CD4-positive, alpha-beta T cell treated with Interferon gamma for 1 hour (primary cell): ENCODE data around the gene LAPTM4A.

Source experiments
- DNase-seq: peaks from one replicate; pipeline ENCODE4 v3.0.0-alpha.2; 2020

The LAPTM4A gene

DNA sequence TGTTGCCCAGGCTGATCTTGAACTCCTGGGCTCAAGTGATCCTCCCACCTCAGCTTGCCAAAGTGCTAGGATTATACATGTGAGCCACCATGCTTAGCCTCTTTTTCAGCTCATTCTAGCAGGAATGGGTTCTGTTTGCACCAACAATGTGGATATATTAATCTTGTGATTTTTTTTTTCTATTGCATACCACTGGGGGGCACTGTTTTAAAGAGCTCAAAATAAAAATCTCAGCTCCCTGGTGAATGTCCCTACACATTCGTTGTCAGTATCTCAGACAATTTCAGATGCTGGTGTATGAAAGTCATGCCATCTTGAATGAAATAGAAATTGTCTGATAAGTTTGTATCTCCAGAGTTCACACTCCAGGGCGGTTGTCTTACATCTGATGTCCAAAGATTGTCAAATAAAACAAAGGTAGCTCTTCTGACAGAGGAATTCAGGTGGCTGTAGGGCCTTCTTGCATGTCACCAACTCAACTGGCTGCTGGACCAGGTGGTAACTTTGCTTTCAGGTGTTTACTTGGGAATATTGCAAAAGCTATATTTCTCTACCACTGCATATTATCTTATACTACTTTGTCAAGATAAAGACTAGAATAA, 35.8 kb downstream of the LAPTM4A start:
- DNase-seq = no peak

DNA sequence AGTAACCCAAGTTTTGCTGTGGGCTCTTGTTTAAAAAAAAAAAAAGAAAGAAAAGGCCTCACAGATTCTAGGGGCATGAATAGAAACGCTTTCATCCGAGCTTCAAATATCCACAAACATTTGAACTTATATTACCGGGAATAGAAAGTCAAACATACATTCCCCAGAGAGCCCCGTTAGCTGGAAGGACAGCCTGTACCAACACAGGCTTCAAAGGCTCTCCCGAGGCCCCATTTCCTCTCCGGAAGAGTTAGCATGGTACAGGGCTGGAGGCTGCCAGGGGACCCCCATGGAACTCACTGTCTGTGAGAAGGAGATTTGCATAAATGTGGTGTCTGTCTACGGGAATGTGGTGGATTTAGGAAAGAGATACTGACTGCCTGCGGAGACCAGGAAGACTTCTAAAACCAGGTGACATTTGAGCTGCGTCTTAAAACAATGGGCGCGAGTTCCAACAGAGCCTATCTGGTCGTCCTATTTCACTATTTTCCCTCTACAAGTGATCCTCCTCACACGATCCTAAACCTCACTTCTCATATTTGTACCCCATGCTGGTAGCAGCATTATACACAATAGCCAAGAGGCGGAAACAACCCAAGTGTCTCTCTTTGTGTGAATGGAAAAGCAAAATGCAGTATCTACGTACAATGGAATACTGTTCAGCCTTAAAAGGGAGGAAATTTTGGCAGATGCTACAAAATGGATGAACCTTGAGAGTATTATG, 38.1 kb downstream of the LAPTM4A start:
- DNase-seq = no peak

DNA sequence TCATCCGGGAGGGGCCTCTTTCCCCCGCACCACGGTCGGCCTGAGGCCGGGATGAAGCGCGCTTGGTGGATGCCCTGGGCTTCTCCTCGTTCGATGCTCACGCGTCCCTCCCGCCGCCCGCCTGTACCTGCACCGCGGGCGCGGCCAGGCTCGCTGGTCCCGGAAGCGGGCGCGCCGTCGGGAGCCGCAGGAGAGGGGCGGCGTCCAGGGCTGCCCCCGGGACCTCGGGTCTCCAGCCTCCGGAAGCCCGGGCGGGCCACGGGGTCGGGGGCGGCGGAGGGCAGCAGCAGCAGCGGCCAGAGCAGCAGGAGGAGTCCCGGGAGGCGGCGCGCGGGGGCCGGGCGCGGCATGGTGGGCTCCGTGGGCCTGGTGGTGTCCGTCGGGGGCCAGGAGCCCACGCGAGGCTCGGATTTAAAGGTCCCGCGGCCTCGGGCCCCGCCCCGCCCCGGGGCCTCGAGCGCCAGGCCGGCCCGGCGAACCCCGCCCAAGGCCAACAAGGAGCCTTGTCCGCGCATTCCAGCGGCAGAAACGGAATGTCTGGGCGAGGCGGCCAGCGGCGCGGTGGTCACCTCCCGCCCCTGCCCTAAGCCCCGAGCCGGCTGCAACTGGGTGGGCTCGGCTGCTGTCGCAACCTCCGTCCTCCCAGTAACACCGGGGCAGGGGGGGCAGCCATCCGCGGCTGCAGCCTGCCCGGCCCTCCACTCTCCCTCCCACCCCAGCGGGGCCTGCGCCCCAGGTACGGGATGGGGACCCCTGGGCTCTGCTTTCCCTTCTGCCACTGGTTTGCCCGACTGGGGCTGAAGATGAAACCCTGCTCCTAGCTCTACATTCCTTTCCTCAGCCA, 38.9 kb downstream of the LAPTM4A start, which contains the start of gene MATN3:
TSS of gene MATN3 (minus strand) at position 387 of the 844 bp plus-strand sequence. CDS start at position 350, 37 bp downstream.
- no peak for DNase-seq

DNA sequence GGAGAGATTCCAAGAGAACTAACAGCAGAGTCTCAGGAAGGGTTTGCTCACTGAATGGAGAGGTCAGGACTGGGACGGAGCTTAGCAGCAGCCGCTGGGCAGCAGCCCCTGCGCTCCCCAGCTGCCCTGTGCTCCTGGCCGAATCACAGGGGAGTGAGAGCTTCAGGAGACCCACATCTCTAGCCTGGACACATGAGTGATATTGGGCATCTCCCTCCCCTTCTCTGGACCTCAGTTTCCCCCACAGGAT, 39.5 kb downstream of the LAPTM4A start:
- DNase-seq = no peak

DNA sequence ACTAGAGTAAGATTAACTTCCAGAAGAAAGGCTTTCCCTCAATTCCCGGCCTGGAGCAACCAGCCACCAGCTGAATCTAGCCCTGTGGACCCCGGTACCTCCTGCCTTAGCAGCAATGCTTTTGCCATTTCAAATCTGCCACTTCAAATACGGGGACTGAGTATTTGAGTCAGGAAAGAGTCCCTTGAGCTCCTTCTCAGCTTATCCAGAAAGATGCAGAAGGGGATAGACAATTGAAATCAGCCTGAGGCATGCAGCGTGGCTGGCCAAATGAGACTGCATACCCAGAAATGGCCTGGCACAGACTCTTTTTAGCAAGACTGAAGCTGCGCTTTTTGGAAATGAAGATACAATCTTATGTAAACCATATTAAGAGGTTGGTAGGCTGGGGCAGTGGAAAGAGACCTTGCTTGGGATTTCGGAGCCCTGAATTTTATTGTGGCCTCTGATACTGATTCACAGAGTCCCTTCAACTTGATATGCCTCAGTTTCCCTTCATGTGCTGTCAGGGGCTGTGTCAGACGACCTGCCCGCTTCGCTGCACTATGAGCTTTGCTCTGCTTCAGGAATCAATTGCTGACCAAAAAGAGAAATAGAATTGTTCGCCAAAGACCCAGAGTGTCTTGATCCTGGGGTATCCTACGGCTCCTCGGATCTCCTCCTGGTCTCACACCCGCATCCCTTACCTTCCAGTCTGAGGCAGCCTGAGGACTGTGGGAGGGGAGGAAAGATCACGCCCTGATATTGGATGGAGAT, 40.0 kb downstream of the LAPTM4A start:
- no peak for DNase-seq

DNA sequence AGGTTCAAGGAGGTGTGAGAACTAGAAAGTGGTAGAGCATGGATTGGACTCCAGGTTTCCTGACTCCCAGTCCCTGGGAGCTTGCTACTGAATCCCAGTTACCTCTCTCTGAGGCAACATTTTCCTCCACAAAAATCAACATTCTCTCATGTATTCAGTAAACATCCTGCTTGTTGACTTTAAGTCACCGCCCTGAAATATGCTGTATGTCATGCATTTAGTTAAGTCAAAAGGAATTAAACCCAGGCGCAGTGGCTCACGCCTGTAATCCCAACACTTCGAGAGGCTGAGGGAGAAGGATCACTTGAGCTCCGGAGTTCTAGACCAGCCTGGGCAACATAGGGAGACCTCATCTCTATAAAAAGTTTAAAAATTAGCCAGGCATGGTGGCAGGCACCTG, 42.7 kb downstream of the LAPTM4A start:
- no peak for DNase-seq

DNA sequence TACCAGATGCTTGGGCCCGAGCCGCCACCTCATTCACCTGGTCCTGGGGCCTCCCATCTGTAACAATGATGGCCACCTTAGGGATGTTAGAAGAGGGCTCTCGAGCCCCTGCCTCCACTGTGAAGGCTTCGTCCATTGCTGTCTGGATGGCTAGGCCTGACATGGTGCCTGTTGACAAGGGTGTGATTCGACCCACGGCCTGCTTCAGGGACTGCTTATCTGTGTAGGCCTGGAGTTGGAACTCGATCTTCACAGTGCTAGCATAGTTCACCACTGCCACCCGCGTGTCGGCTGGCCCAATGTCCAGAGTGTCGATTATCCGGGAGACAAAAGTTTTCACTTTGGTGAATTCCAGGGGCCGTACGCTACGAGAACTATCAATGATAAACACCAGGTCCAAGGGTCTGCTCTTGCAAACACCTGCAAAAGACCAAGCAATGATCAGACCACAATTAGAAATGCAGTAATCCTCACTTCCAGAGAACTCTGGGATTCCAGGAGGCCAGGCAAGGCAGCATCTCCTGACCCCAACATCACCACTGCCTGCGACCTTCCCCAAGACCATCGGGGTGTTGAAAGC, 45.4 kb downstream of the LAPTM4A start:
- DNase-seq = no peak

DNA sequence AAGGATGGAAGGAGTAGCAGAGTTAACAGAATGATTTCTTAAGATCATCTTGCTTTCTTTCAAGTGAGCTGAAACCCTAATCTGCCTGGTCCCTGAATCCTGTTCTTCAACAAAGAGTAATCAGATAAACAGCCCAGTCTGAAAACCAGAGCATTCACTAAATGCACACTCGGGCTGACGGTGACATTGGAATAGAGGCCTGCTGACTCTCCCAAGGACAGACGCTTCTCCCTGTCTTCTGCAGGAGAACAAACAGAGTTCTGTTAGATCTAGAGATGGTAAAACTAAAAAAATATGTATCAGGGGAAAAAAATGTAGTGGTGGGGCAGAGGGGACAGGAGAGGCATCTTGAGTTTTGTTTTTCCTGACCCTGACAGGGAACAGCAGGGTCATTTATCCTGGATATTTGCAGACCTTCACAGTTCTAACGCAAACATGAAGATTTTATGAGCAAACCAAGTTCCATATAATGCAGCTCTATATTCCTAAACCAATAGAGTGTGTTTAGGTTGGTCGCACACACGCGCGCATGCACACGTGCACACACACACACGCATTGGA, 46.3 kb downstream of the LAPTM4A start:
- DNase-seq = no peak

DNA sequence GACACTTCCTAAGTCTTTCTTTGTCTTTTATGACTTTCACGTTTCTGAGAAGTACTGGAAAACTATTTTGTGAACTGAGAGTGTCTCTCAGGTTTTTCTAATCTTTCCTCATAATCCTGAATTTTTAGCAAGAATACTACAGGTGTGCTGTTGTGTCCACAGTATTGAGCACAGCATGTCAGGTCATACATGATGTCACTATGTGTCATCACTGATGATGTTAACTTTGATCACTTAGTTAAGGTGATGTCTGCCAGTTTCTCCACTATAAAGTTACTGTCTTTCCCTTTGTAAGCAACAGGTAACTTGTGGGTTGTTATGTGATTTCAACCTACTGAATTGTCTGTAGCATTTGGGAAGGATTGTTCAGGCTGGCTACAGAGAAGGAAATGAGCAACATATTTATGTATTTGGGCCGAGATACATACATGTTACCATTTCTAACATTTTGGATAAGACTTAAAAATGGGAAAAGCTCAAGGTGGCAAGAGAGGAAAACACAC, 50.0 kb downstream of the LAPTM4A start:
- no peak for DNase-seq

DNA sequence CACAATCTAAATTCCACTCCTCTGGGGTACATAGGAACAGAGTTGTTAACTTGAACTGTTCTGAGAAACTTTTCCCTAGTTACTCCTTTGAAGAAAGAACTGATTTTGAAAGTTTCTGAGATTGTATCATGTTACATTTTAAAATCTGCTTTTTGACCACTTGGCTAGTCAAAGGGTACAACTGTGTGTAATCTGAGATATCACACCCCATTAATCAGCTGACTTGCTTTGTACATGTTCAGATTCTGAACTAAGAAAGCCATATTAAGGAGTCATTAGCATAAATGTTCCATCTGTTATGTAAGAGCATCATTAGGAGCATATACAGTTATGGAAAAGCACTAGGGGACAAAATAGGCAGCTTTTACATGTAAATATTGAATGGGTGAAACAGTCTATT, 57.7 kb downstream of the LAPTM4A start:
- no peak for DNase-seq

DNA sequence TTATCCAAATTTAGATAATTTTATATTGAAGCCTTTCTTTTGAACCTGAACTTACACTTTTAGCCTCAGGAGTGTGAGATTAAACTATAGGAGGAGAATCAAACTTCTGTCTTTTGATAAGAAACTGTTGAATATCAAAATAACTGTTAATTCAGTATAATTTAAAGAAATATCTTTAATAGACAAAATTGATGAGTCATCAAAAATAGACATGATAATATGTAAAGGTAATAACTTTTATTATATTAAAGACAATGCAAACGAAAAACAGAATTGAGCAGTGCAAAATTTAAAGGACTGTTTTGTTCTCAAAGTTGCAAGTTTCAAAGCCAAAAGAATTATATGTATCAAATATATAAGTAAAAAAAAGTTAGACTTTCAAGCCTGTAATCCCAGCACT, 59.5 kb downstream of the LAPTM4A start:
- DNase-seq = no peak

DNA sequence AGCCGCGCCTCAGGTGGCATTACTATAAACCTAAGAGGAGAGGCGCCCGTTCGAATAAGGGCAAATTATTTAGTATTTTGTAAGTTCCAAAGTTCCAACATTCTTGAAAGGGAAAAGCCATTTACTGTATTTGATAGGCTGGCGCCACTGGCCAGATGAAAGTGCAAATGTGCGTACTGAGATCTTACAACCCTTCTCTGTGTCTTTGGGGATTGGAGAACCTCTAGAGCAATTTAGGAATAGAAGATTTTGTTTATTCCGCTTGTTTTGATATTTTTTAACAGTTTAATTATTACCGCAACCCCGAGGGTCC, 61.1 kb downstream of the LAPTM4A start:
- no peak for DNase-seq

DNA sequence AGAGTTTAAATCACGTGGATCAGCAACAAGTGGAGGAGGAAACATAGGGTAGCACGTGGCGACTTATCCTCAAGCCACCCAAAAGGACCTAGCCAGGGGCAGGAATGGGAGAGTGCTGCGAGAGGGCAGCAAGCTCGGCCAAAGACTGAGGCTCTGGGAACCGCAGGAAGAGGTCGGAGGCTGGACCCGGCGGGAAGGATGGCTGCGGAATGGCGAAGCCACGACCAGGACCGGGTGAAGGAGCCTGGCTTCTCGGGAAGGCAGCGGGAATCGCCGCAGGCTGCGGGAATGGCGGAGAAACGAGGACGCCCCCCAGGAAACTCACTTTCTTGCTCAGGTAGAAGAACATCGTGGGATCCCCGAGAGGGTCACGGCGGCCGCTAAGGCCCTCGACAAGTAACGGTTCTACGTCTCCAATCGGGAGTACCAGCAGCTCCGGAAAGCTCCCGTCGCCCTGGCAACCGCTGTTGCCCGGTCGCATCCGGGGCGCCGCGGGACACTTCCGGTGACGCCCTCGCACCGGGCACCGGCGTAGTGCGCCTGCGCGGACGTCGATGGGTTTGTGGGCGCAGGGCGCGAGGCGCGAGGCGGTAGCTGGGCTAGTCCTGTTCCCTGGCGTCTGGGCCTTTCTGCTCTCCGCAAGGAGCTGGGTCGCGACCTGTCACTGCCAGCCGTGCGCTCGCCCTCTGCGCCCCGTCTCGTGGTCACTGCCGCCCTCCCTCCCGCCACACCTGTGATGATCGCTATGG, 61.6 kb downstream of the LAPTM4A start, which contains the start of gene WDR35:
TSS of gene WDR35 (minus strand) at position 439 of the 749 bp plus-strand sequence. CDS start at position 349, 90 bp downstream.
- peak; percentile 90 for DNase-seq

DNA sequence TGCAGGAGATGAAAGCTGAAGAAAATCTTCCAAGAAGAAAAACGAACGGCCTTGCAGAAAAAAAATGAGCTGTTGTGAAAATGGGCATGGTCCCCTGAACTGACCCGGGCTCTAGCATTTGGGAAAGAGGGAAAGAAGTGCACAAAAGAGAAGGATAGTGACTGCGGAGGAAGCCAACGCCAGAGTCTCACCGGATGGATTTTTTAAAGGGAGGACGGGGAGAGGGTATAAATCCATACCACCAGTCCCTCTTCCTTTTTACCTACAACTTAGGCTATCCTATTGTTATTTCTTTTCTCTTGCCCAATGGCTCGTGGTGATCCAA, 62.1 kb downstream of the LAPTM4A start:
- DNase-seq = no peak

DNA sequence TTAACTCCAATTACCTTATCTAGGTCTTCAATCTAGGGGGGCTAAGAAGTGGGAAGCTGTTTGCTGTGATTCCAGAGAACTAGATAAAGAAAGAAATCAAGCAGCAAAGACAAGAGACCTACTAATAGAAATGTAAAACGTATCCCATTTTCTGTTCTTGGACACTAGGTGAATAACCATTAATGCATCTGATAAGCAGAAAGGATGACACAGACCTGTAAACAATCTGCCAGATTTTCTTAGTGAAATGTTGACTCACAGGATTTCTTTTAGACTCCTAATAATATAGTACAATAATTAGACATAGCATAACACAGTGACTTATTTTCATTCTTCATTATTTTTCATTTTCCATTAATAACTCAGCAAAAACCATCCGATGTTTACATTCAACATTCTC, 62.8 kb downstream of the LAPTM4A start:
- no peak for DNase-seq

DNA sequence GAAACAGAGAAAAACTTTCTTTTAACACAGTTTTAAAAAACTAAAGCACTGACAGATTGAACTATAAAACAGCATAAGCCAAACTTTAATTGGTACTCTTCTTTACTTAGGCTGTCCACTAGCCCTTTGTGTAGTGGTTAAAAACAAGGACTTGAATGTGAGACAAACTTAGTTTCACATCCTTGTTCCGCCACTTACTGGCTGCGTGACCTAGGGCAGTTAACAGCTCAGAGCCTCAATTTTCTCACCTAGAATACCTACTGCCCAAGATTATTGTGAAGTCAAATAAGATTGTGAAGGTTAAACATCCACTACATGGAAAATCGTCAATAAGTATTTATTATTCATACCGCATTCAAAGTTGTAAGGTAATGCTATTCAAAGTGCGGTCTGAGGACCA, 63.5 kb downstream of the LAPTM4A start:
- DNase-seq = no peak
